Mesothelial cell of epicardium (in vitro differentiated cells): ENCODE data around the gene SVOP. TPM values are rescaled to one million over a fixed set of nuclear protein-coding genes. Genes with fewer than 3 reads are reported as not detected.
"Not testable (repeated sequence)": the region's sequence is repeated elsewhere in the genome, so short reads cannot be mapped to it uniquely, and the experiment has no call there.

Experiments used
- DNase-seq, 2 experiments: peaks; one replicate each; pipeline ENCODE4 v3.0.0; 2021; ENCODE audit warnings: low spot score in 2 of 2; ENCODE audit not compliant: unreplicated experiment in 2 of 2
- H3K27ac Mint-ChIP-seq: 2 replicates; pipeline ENCODE4 v1.8.0; 2021; ENCODE audit warnings: mixed read lengths
- H3K27me3 Mint-ChIP-seq: 2 replicates; pipeline ENCODE4 v1.8.0; 2021; ENCODE audit warnings: low read depth, mixed read lengths
- H3K36me3 Mint-ChIP-seq: 2 replicates; pipeline ENCODE4 v1.8.0; 2021; ENCODE audit warnings: mixed read lengths
- H3K4me1 Mint-ChIP-seq: 2 replicates; pipeline ENCODE4 v1.8.0; 2021; ENCODE audit warnings: mixed read lengths
- H3K4me3 Mint-ChIP-seq: 2 replicates; pipeline ENCODE4 v1.8.0; 2021; ENCODE audit warnings: mild to moderate bottlenecking, moderate library complexity, mixed read lengths
- H3K9me3 Mint-ChIP-seq: 2 replicates; pipeline ENCODE4 v1.8.0; 2021; ENCODE audit warnings: mixed read lengths
- total RNA-seq: library from RNA; stranded (reverse); gene quantifications from 3 replicates; pipeline ENCODE4 v1.2.1, GENCODE V29; 2021
- TF ChIP-seq, protein P1 (sequence below): fragments of 200-600 bp; sonication (generic); IDR thresholded peaks from one replicate; pipeline ENCODE4 v1.5.0; 2021; ENCODE audit warnings: antibody characterized with exemption; ENCODE audit not compliant: unreplicated experiment

The SVOP gene
- total RNA-seq, 1 donor from 2014 or later, result not detected

DNA sequence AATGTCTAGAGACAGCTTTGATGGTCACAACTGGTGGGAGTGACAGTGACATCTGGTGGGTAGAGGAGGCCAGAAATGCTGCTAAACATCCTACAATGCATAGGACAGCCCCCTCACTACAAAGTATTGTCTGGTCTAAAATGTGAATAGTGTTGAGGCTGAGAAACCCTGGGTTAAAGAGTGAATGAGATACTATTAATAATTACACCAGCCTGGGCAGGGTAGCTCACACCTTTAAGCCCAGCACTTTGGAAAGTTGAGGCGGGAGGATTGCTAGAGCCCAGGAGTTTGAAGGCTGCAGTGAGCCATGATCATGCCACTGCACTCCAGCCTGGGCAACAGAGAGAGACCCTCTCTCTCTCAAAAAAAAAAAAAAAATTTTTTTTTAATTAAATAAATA lies 11.1 kb downstream of the SVOP start:
- no peaks in the 10 kb centered on the region for H3K36me3 Mint-ChIP-seq
- no peak overlapping the region for H3K27ac Mint-ChIP-seq
- no peak for DNase-seq
- H3K27me3 Mint-ChIP-seq, result peaks cover 47% of the 10 kb centered on the region
- no peak overlapping the region for H3K4me3 Mint-ChIP-seq
- H3K4me1 Mint-ChIP-seq, result no peaks in the 10 kb centered on the region
- TF ChIP-seq, protein P1, sequence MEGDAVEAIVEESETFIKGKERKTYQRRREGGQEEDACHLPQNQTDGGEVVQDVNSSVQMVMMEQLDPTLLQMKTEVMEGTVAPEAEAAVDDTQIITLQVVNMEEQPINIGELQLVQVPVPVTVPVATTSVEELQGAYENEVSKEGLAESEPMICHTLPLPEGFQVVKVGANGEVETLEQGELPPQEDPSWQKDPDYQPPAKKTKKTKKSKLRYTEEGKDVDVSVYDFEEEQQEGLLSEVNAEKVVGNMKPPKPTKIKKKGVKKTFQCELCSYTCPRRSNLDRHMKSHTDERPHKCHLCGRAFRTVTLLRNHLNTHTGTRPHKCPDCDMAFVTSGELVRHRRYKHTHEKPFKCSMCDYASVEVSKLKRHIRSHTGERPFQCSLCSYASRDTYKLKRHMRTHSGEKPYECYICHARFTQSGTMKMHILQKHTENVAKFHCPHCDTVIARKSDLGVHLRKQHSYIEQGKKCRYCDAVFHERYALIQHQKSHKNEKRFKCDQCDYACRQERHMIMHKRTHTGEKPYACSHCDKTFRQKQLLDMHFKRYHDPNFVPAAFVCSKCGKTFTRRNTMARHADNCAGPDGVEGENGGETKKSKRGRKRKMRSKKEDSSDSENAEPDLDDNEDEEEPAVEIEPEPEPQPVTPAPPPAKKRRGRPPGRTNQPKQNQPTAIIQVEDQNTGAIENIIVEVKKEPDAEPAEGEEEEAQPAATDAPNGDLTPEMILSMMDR, result no peak
- no peaks in the 10 kb centered on the region for H3K9me3 Mint-ChIP-seq

DNA sequence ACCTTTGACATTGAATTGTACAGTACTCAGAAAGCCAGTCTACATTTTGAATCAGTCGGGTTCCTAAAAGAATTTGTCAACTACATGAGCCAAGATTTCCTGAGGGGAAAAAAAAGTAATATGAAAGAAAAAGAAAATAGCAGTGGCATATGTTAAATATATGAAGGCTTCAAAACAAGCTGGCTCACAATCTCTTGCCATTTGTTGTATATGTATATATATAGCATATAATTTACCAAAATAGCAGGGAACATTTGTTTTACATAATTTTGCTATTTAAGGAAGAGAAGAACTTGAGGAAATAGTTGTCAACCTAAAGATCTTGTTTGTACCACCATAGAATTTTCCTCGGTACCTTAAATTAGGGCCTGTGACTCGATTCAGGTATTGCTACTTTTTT lies 16.9 kb downstream of the SVOP start:
- H3K9me3 Mint-ChIP-seq, result no peaks in the 10 kb centered on the region
- H3K36me3 Mint-ChIP-seq, result no peaks in the 10 kb centered on the region
- H3K4me1 Mint-ChIP-seq, result no peaks in the 10 kb centered on the region
- peaks cover 24% of the 10 kb centered on the region for H3K27me3 Mint-ChIP-seq
- H3K4me3 Mint-ChIP-seq, result no peak overlapping the region
- TF ChIP-seq, protein P1, result no peak
- DNase-seq, result no peak
- no peak overlapping the region for H3K27ac Mint-ChIP-seq

DNA sequence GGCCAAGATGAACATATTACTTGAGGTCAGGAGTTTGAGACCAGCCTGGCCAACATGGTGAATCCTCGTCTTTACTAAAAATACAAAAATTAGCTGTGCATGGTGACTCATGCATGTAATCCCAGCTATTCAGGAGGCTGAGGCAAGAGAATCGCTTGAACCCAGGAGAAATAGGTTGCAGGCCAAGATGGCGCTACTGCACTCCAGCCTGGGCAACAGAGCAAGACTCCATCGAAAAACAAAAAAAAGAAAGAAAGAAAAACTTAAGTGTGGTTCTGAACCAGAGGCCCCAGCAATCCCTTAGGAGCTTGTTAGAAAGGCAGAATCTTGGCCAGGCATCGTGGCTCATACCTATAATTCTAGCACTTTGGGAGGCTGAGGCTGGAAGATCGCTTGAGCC lies 24.5 kb downstream of the SVOP start:
- TF ChIP-seq, protein P1, result no peak
- Mint-ChIP-seq H3K4me1 (no peaks in the 10 kb centered on the region), H3K27ac (no peak overlapping the region), H3K27me3 (peaks cover 4% of the 10 kb centered on the region), H3K9me3 (no peaks in the 10 kb centered on the region), H3K4me3 (no peak overlapping the region), H3K36me3 (no peaks in the 10 kb centered on the region)
- DNase-seq, result no peak

DNA sequence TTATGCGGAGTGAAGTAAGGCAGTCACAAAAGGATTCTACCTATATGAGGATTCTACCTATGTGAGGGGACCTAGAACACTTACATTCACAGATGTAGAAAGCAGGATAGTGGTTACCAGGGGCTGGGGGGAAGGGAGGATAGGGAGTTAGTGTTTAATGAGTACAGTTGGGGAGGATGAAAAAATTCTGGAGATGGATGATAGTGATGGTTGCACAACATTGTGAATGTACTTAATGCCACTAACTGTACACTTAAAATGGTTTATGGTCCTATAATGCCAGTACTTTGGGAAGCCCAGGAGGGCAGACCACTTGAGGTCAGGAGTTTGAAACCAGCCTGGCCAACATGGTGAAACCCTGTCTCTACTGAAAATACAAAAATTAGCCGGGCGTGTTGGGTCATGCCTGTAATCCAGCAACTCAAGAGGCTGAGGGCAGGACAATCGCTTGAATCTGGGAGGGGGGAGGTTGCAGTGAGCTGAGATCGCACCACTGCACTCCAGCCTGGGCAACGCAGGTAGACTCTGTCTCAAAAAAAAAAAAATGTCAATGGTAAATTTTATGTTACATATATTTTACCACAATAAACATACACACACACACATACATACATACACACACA lies 25.4 kb downstream of the SVOP start:
- H3K9me3 Mint-ChIP-seq, result no peaks in the 10 kb centered on the region
- TF ChIP-seq, protein P1, result no peak
- H3K4me3 Mint-ChIP-seq, result no peak overlapping the region
- peaks cover 4% of the 10 kb centered on the region for H3K27me3 Mint-ChIP-seq
- H3K4me1 Mint-ChIP-seq, result no peaks in the 10 kb centered on the region
- DNase-seq, result no peak
- H3K36me3 Mint-ChIP-seq, result no peaks in the 10 kb centered on the region
- H3K27ac Mint-ChIP-seq, result no peak overlapping the region

DNA sequence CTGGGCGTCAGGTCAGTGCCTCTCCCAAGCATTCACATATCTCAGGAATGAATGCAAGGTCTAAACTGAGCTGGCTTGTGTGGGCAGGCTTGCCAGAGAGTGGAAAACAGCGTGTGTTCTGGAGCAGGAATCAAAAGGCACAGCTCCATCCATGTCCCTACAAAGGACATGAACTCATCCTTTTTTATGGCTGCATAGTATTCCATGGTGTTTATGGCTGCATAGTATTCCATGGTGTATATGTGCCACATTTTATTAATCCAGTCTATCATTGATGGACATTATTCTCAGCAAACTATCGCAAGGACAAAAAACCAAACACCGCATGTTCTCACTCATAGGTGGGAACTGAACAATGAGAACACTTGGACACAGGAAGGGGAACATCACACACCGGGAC lies 30.8 kb downstream of the SVOP start:
- H3K27me3 Mint-ChIP-seq, H3K36me3 Mint-ChIP-seq, H3K4me1 Mint-ChIP-seq, H3K9me3 Mint-ChIP-seq, DNase-seq, H3K4me3 Mint-ChIP-seq, H3K27ac Mint-ChIP-seq: not testable (repeated sequence)

DNA sequence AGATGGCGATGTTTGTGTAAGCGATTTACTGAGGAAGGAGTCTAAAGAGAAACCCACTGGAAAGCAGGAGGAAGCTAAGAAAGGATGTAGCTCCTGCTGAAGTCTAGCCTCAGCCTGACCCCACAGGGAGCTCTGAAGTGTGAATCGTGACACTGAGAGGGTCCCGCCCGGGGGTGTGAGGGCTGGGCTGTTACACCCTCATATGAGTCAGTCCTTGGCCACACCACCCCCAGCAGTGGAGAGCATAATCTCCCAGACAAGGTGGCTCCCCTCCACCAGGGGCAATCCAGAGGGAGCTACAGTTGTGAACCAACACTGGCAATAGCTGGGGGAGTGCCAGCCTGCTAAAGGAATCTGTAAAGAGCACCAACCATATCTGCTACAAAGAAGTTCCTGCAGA lies 31.5 kb downstream of the SVOP start:
- TF ChIP-seq, protein P1, result no peak
- no peaks in the 10 kb centered on the region for H3K9me3 Mint-ChIP-seq
- no peaks in the 10 kb centered on the region for H3K4me1 Mint-ChIP-seq
- H3K27ac Mint-ChIP-seq, result no peak overlapping the region
- H3K4me3 Mint-ChIP-seq, result no peak overlapping the region
- DNase-seq, result no peak
- H3K27me3 Mint-ChIP-seq, result peaks cover 11% of the 10 kb centered on the region
- no peaks in the 10 kb centered on the region for H3K36me3 Mint-ChIP-seq
